Astrocyte of the cerebellum (primary cell): ENCODE data around the gene POU2AF3.
A peak's percentile ranks its signal among the peaks of the same experiment; 100 is the strongest.

Experiments
- DNase-seq: peaks from one replicate; pipeline ENCODE4 v3.0.0-alpha.2; 2011; ENCODE audit warnings: low read depth
- H3K4me3 ChIP-seq: 2 replicates; pipeline ENCODE4 v1.5.1; 2011; ENCODE audit warnings: mild to moderate bottlenecking, low read depth, low read length, moderate library complexity
- CTCF ChIP-seq: IDR thresholded peaks from 2 replicates; pipeline ENCODE4 v1.5.1; 2012; ENCODE audit warnings: low read length, low read depth, moderate library complexity, mild to moderate bottlenecking; ENCODE audit errors: missing control alignments
- in situ Hi-C: cut with HindIII; loops from 2 replicates; pipeline ENCODE4 v1.10.0; 2017; ENCODE audit warnings: low sequenced_read_pairs

Gene POU2AF3

GRCh38 chr11:111331711-111332479 is 33.5 kb downstream of the POU2AF3 start:
- no peak for DNase-seq
- H3K4me3 ChIP-seq = no peak overlapping the region
- TF ChIP-seq CTCF = no peak
- in situ Hi-C loops = no loop called here

GRCh38 chr11:111334532-111335502 is 36.5 kb downstream of the POU2AF3 start:
- no peak for DNase-seq
- H3K4me3 ChIP-seq = no peak overlapping the region
- in situ Hi-C loops = no loop called here
- TF ChIP-seq CTCF = no peak

- H3K4me3 ChIP-seq = no peak overlapping the region
- no peak for DNase-seq
- no peak for TF ChIP-seq CTCF
- in situ Hi-C loops = no loop called here
These were observed 37.2 kb downstream of the POU2AF3 start for GRCh38 chr11:111335549-111335948.

GRCh38 chr11:111336062-111336461 is 37.7 kb downstream of the POU2AF3 start:
- no peak for DNase-seq
- H3K4me3 ChIP-seq = no peak overlapping the region
- in situ Hi-C loops = no loop called here
- TF ChIP-seq CTCF = no peak

GRCh38 chr11:111336582-111337256 is 38.4 kb downstream of the POU2AF3 start:
- no peak overlapping the region for H3K4me3 ChIP-seq
- DNase-seq = peak; percentile 23
- no peak for TF ChIP-seq CTCF
- in situ Hi-C loops = no loop called here

GRCh38 chr11:111339758-111340388 is 41.5 kb downstream of the POU2AF3 start:
- TF ChIP-seq CTCF = no peak
- no peak overlapping the region for H3K4me3 ChIP-seq
- DNase-seq = no peak
- in situ Hi-C loops = no loop called here
